ENCODE data around the gene ATP10A. TPM values are rescaled to one million over a fixed set of nuclear protein-coding genes. Genes with fewer than 3 reads are reported as not detected.
A peak's percentile ranks its signal among the peaks of the same experiment; 100 is the strongest.

The ATP10A gene
- total and polyA plus RNA-seq, 8 donors: 1.5 to 15.2 (median 3.2) TPM

- no peak overlapping the region for H3K4me3 ChIP-seq
- no peaks in the 10 kb centered on the region for H3K27me3 ChIP-seq
- DNase-seq: no peak
- peaks cover 13 to 44% (median 27%) of the 10 kb centered on the region in 4 donors for H3K4me1 ChIP-seq
- intact Hi-C loops (cut with DNase I; ENCODE audit: low total_unique reads): no loop called here
- H3K36me3 ChIP-seq: no peaks in the 10 kb centered on the region
- TF ChIP-seq CTCF (IDR thresholded peaks at IDR 0.05): no peak
- no peak for TF ChIP-seq EP300 (IDR thresholded peaks at IDR 0.05)
- TF ChIP-seq POLR2A (IDR thresholded peaks at IDR 0.05): no peak
- TF ChIP-seq POLR2AphosphoS5 (IDR thresholded peaks at IDR 0.05): no peak
- H3K27ac ChIP-seq: peak overlapping the region in 3 of 5 donors; percentile 24 to 88 (median 86)
- no peaks in the 10 kb centered on the region for H3K9me3 ChIP-seq
Observed at GRCh38 chr15:25852027-25852426, 11.1 kb downstream of the ATP10A start.

- peak overlapping the region; percentile 28 to 47 (median 41) for H3K4me3 ChIP-seq
- DNase-seq: peak; percentile 52 to 86
- H3K4me1 ChIP-seq: peaks cover 13 to 51% (median 31%) of the 10 kb centered on the region in 4 donors
- H3K9me3 ChIP-seq: no peaks in the 10 kb centered on the region
- WGBS, 5 donors: 6 to 10% (median 10%) methylated on average over 20 to 36 of the region's 36 CpGs
- no peaks in the 10 kb centered on the region for H3K36me3 ChIP-seq
- TF ChIP-seq POLR2AphosphoS5 (IDR thresholded peaks at IDR 0.05): peak in 2 of 3 donors; percentile 28 to 58
- no peak for TF ChIP-seq EP300 (IDR thresholded peaks at IDR 0.05)
- no peaks in the 10 kb centered on the region for H3K27me3 ChIP-seq
- intact Hi-C loops (cut with DNase I; ENCODE audit: low total_unique reads): no loop called here
- peak overlapping the region; percentile 70 to 88 (median 87) for H3K27ac ChIP-seq
Observed at GRCh38 chr15:25850154-25851111, 12.7 kb downstream of the ATP10A start.

GRCh38 chr15:25849157-25849921, 13.8 kb downstream of the ATP10A start:
- no peaks in the 10 kb centered on the region for H3K36me3 ChIP-seq
- no peaks in the 10 kb centered on the region for H3K9me3 ChIP-seq
- peak in 1 of 2 donors; percentile 86 for DNase-seq
- peak overlapping the region in 2 of 4 donors; percentile 12 to 15 for H3K4me3 ChIP-seq
- H3K4me1 ChIP-seq: peaks cover 13 to 52% (median 31%) of the 10 kb centered on the region in 4 donors
- TF ChIP-seq POLR2AphosphoS5 (IDR thresholded peaks at IDR 0.05): peak in 2 of 3 donors; percentile 21 to 42
- no peak for TF ChIP-seq EP300 (IDR thresholded peaks at IDR 0.05)
- H3K27ac ChIP-seq: peak overlapping the region; percentile 68 to 88 (median 87)
- intact Hi-C loops (cut with DNase I; ENCODE audit: low total_unique reads): no loop called here
- H3K27me3 ChIP-seq: no peaks in the 10 kb centered on the region
- 30 to 36% (median 32%) methylated on average over 11 of the region's 11 CpGs for WGBS, 5 donors

- TF ChIP-seq CTCF (IDR thresholded peaks at IDR 0.05) (no peak), EP300 (IDR thresholded peaks at IDR 0.05) (no peak), POLR2A (IDR thresholded peaks at IDR 0.05) (no peak), POLR2AphosphoS5 (IDR thresholded peaks at IDR 0.05) (no peak)
- no peak for DNase-seq
- Histone ChIP-seq H3K4me1 (peaks cover 13 to 52% (median 31%) of the 10 kb centered on the region in 4 donors), H3K27me3 (no peaks in the 10 kb centered on the region), H3K9me3 (no peaks in the 10 kb centered on the region), H3K27ac (peak overlapping the region; percentile 31 to 88 (median 87)), H3K4me3 (no peak overlapping the region), H3K36me3 (no peaks in the 10 kb centered on the region)
- intact Hi-C loops (cut with DNase I; ENCODE audit: low total_unique reads): no loop called here
- 53 to 64% (median 62%) methylated on average over 5 of the region's 5 CpGs for WGBS, 5 donors
Observed at GRCh38 chr15:25848784-25849156, 14.4 kb downstream of the ATP10A start.

GRCh38 chr15:25848325-25848724, 14.8 kb downstream of the ATP10A start:
- peak overlapping the region in 2 of 5 donors; percentile 86 to 88 for H3K27ac ChIP-seq
- 89 to 96% (median 90%) methylated on average over 8 of the region's 8 CpGs for WGBS, 5 donors

More at GRCh38 chr15:25848325-25848724, 14.8 kb downstream of the ATP10A start:
- no peaks in the 10 kb centered on the region for H3K27me3 ChIP-seq
- no peak overlapping the region for H3K4me3 ChIP-seq
- no peak for DNase-seq
- intact Hi-C loops (cut with DNase I; ENCODE audit: low total_unique reads): no loop called here
- H3K36me3 ChIP-seq: no peaks in the 10 kb centered on the region
- TF ChIP-seq CTCF (IDR thresholded peaks at IDR 0.05) (no peak), POLR2A (IDR thresholded peaks at IDR 0.05) (no peak), EP300 (IDR thresholded peaks at IDR 0.05) (no peak), POLR2AphosphoS5 (IDR thresholded peaks at IDR 0.05) (no peak)
- H3K4me1 ChIP-seq: peaks cover 12 to 51% (median 29%) of the 10 kb centered on the region in 4 donors
- H3K9me3 ChIP-seq: no peaks in the 10 kb centered on the region

All from stomach (tissue), 9 donors.